Measurements from ENCODE around the gene ELOVL5.
"Not testable (repeated sequence)": the region's sequence is repeated elsewhere in the genome, so short reads cannot be mapped to it uniquely, and the experiment has no call there.

Gene ELOVL5

GRCh38 chr6:53310771-53311585 lies 37.8 kb downstream of the ELOVL5 start:
- H3K9ac ChIP-seq (ENCODE audit: low read depth, low read length) = no peak overlapping the region
- H3K36me3 ChIP-seq (ENCODE audit: insufficient read depth, low read depth, low read length) = no peaks in the 10 kb centered on the region
- no peak overlapping the region for H3K4me3 ChIP-seq (ENCODE audit: low read length)
- peaks cover 10% of the 10 kb centered on the region; the same call in 1 of the 2 replicates for H3K9me3 ChIP-seq (ENCODE audit: insufficient read depth, low read depth, low read length)
- peaks cover 13% of the 10 kb centered on the region for H3K4me1 ChIP-seq (ENCODE audit: insufficient read depth, low read length)
- H3K27ac ChIP-seq (ENCODE audit: low read length) = no peak overlapping the region
- H3K27me3 ChIP-seq (ENCODE audit: insufficient read depth, low read length) = no peaks in the 10 kb centered on the region

- Histone ChIP-seq H3K9ac (ENCODE audit: low read depth, low read length) (no peak overlapping the region), H3K27ac (ENCODE audit: low read length) (no peak overlapping the region), H3K36me3 (ENCODE audit: insufficient read depth, low read depth, low read length) (no peaks in the 10 kb centered on the region), H3K27me3 (ENCODE audit: insufficient read depth, low read length) (no peaks in the 10 kb centered on the region), H3K9me3 (ENCODE audit: insufficient read depth, low read depth, low read length) (peaks cover 10% of the 10 kb centered on the region; the same call in 1 of the 2 replicates), H3K4me3 (ENCODE audit: low read length) (no peak overlapping the region), H3K4me1 (ENCODE audit: insufficient read depth, low read length) (peaks cover 13% of the 10 kb centered on the region)
These were observed 38.8 kb downstream of the ELOVL5 start for GRCh38 chr6:53309901-53310300.

- no peak overlapping the region for H3K27ac ChIP-seq (ENCODE audit: low read length)
- H3K4me3 ChIP-seq (ENCODE audit: low read length) = no peak overlapping the region
- H3K9ac ChIP-seq (ENCODE audit: low read depth, low read length) = no peak overlapping the region
- H3K36me3 ChIP-seq (ENCODE audit: insufficient read depth, low read depth, low read length) = no peaks in the 10 kb centered on the region
- H3K27me3 ChIP-seq (ENCODE audit: insufficient read depth, low read length) = no peaks in the 10 kb centered on the region
- peaks cover 13% of the 10 kb centered on the region for H3K4me1 ChIP-seq (ENCODE audit: insufficient read depth, low read length)
- peaks cover 10% of the 10 kb centered on the region; the same call in 1 of the 2 replicates for H3K9me3 ChIP-seq (ENCODE audit: insufficient read depth, low read depth, low read length)
These were observed 39.5 kb downstream of the ELOVL5 start for GRCh38 chr6:53309059-53309900.

- Histone ChIP-seq H3K27ac (ENCODE audit: low read length) (no peak overlapping the region), H3K27me3 (ENCODE audit: insufficient read depth, low read length) (no peaks in the 10 kb centered on the region), H3K4me3 (ENCODE audit: low read length) (no peak overlapping the region), H3K4me1 (ENCODE audit: insufficient read depth, low read length) (peaks cover 30% of the 10 kb centered on the region), H3K9me3 (ENCODE audit: insufficient read depth, low read depth, low read length) (peaks cover 10% of the 10 kb centered on the region; the same call in 1 of the 2 replicates), H3K9ac (ENCODE audit: low read depth, low read length) (no peak overlapping the region), H3K36me3 (ENCODE audit: insufficient read depth, low read depth, low read length) (no peaks in the 10 kb centered on the region)
These were observed 41.9 kb downstream of the ELOVL5 start for GRCh38 chr6:53306819-53307347.

GRCh38 chr6:53306217-53306616 lies 42.5 kb downstream of the ELOVL5 start:
- H3K27ac ChIP-seq (ENCODE audit: low read length); H3K27me3 ChIP-seq (ENCODE audit: insufficient read depth, low read length); H3K9ac ChIP-seq (ENCODE audit: low read depth, low read length); H3K36me3 ChIP-seq (ENCODE audit: insufficient read depth, low read depth, low read length); H3K4me3 ChIP-seq (ENCODE audit: low read length); H3K9me3 ChIP-seq (ENCODE audit: insufficient read depth, low read depth, low read length): not testable (repeated sequence)
- peaks cover 32% of the 10 kb centered on the region for H3K4me1 ChIP-seq (ENCODE audit: insufficient read depth, low read length)

GRCh38 chr6:53305506-53306005 lies 43.2 kb downstream of the ELOVL5 start:
- not testable (repeated sequence) for H3K4me3 ChIP-seq (ENCODE audit: low read length); H3K27me3 ChIP-seq (ENCODE audit: insufficient read depth, low read length); H3K27ac ChIP-seq (ENCODE audit: low read length); H3K9me3 ChIP-seq (ENCODE audit: insufficient read depth, low read depth, low read length); H3K36me3 ChIP-seq (ENCODE audit: insufficient read depth, low read depth, low read length); H3K9ac ChIP-seq (ENCODE audit: low read depth, low read length)
- peaks cover 28% of the 10 kb centered on the region for H3K4me1 ChIP-seq (ENCODE audit: insufficient read depth, low read length)

- not testable (repeated sequence) for H3K27me3 ChIP-seq (ENCODE audit: insufficient read depth, low read length); H3K27ac ChIP-seq (ENCODE audit: low read length); H3K4me3 ChIP-seq (ENCODE audit: low read length); H3K36me3 ChIP-seq (ENCODE audit: insufficient read depth, low read depth, low read length); H3K9ac ChIP-seq (ENCODE audit: low read depth, low read length); H3K9me3 ChIP-seq (ENCODE audit: insufficient read depth, low read depth, low read length)
- peaks cover 26% of the 10 kb centered on the region for H3K4me1 ChIP-seq (ENCODE audit: insufficient read depth, low read length)
These were observed 43.8 kb downstream of the ELOVL5 start for GRCh38 chr6:53304953-53305352.

- H3K9me3 ChIP-seq (ENCODE audit: insufficient read depth, low read depth, low read length) = peaks cover 10% of the 10 kb centered on the region; the same call in 1 of the 2 replicates
- H3K36me3 ChIP-seq (ENCODE audit: insufficient read depth, low read depth, low read length) = no peaks in the 10 kb centered on the region
- H3K4me3 ChIP-seq (ENCODE audit: low read length) = no peak overlapping the region
- H3K9ac ChIP-seq (ENCODE audit: low read depth, low read length) = no peak overlapping the region
- no peak overlapping the region for H3K27ac ChIP-seq (ENCODE audit: low read length)
- H3K27me3 ChIP-seq (ENCODE audit: insufficient read depth, low read length) = no peaks in the 10 kb centered on the region
- H3K4me1 ChIP-seq (ENCODE audit: insufficient read depth, low read length) = peaks cover 19% of the 10 kb centered on the region
These were observed 45.9 kb downstream of the ELOVL5 start for GRCh38 chr6:53302678-53303360.

GRCh38 chr6:53301801-53302537 lies 46.8 kb downstream of the ELOVL5 start:
- no peak overlapping the region for H3K4me3 ChIP-seq (ENCODE audit: low read length)
- no peak overlapping the region for H3K27ac ChIP-seq (ENCODE audit: low read length)
- H3K36me3 ChIP-seq (ENCODE audit: insufficient read depth, low read depth, low read length) = no peaks in the 10 kb centered on the region
- no peaks in the 10 kb centered on the region for H3K27me3 ChIP-seq (ENCODE audit: insufficient read depth, low read length)
- H3K9ac ChIP-seq (ENCODE audit: low read depth, low read length) = no peak overlapping the region
- H3K4me1 ChIP-seq (ENCODE audit: insufficient read depth, low read length) = peaks cover 19% of the 10 kb centered on the region
- H3K9me3 ChIP-seq (ENCODE audit: insufficient read depth, low read depth, low read length) = peaks cover 7% of the 10 kb centered on the region; the same call in 1 of the 2 replicates

GRCh38 chr6:53300656-53301551 lies 47.8 kb downstream of the ELOVL5 start:
- Histone ChIP-seq H3K27me3 (ENCODE audit: insufficient read depth, low read length) (no peaks in the 10 kb centered on the region), H3K4me1 (ENCODE audit: insufficient read depth, low read length) (peaks cover 19% of the 10 kb centered on the region), H3K36me3 (ENCODE audit: insufficient read depth, low read depth, low read length) (no peaks in the 10 kb centered on the region), H3K9me3 (ENCODE audit: insufficient read depth, low read depth, low read length) (no peaks in the 10 kb centered on the region), H3K9ac (ENCODE audit: low read depth, low read length) (no peak overlapping the region), H3K27ac (ENCODE audit: low read length) (no peak overlapping the region), H3K4me3 (ENCODE audit: low read length) (no peak overlapping the region)
